Endodermal cell (in vitro differentiated cells): Measurements from ENCODE around the gene PCSK1. TPM values are rescaled to one million over a fixed set of nuclear protein-coding genes. Genes with fewer than 3 reads are reported as not detected.

ENCODE experiments used
- DNase-seq: peaks from one replicate; pipeline ENCODE4 v3.0.0-alpha.2; 2017
- H3K27ac ChIP-seq: 2 replicates; pipeline ENCODE4 v1.5.1; 2013; ENCODE audit warnings: mild to moderate bottlenecking, low read depth, low read length, moderate library complexity
- H3K27me3 ChIP-seq: 2 replicates; pipeline ENCODE4 v1.6.1; 2013; ENCODE audit warnings: mild to moderate bottlenecking, low read length, moderate library complexity; ENCODE audit not compliant: insufficient read depth, control insufficient read depth, poor library complexity, severe bottlenecking
- H3K36me3 ChIP-seq: 2 replicates; pipeline ENCODE4 v1.7.0; 2013; ENCODE audit warnings: mild to moderate bottlenecking, low read length, moderate library complexity; ENCODE audit not compliant: control insufficient read depth, insufficient read depth
- H3K4me1 ChIP-seq: one replicate; pipeline ENCODE4 v1.7.0; 2013; ENCODE audit warnings: low read length; ENCODE audit not compliant: control insufficient read depth, insufficient read depth
- H3K4me3 ChIP-seq: 2 replicates; pipeline ENCODE4 v1.5.1; 2013; ENCODE audit warnings: mild to moderate bottlenecking, low read length, moderate library complexity
- H3K9ac ChIP-seq: 2 replicates; pipeline ENCODE4 v1.6.1; 2013; ENCODE audit warnings: mild to moderate bottlenecking, low read length, moderate library complexity; ENCODE audit not compliant: poor library complexity, severe bottlenecking; ENCODE audit errors: extremely low read depth
- H3K9me3 ChIP-seq: 2 replicates; pipeline ENCODE4 v1.6.1; 2013; ENCODE audit warnings: mild to moderate bottlenecking, low read length, moderate library complexity; ENCODE audit not compliant: control insufficient read depth
- H3K27ac Mint-ChIP-seq: 2 replicates; pipeline ENCODE4 v1.8.0; 2020; ENCODE audit warnings: mixed read lengths
- H3K27me3 Mint-ChIP-seq: 2 replicates; pipeline ENCODE4 v1.8.0; 2021; ENCODE audit warnings: mild to moderate bottlenecking, mixed read lengths; ENCODE audit not compliant: insufficient read depth
- H3K36me3 Mint-ChIP-seq: 2 replicates; pipeline ENCODE4 v1.8.0; 2020; ENCODE audit warnings: low read depth, mixed read lengths
- H3K4me1 Mint-ChIP-seq: 2 replicates; pipeline ENCODE4 v1.8.0; 2020; ENCODE audit warnings: mixed read lengths
- H3K4me3 Mint-ChIP-seq: 2 replicates; pipeline ENCODE4 v1.8.0; 2020; ENCODE audit warnings: mild to moderate bottlenecking, moderate library complexity, mixed read lengths
- H3K9me3 Mint-ChIP-seq: 2 replicates; pipeline ENCODE4 v1.8.0; 2020; ENCODE audit warnings: mild to moderate bottlenecking, mixed read lengths
- CTCF ChIP-seq: fragments of 200-600 bp; sonication (generic); conservative IDR thresholded peaks from 2 replicates; pipeline ENCODE4 v1.5.0; 2021; ENCODE audit warnings: antibody characterized with exemption, mild to moderate bottlenecking
- WGBS, 2 experiments: methylation state at CpG; one replicate each; pipeline versions ENCODE4 v1.1.5 to v1.1.7; 2013; ENCODE audit warnings: missing lambda C conversion rate in 2 of 2, mixed read lengths in 1 of 2; ENCODE audit not compliant: insufficient coverage in 1 of 2, insufficient read length in 1 of 2; 5-methylcytosine and 5-hydroxymethylcytosine counted together
- total RNA-seq, 2 donors: library from RNA; stranded (reverse); fragmentation: NEBNext Ultra II Directional in 1 of 2; extraction: Animal tissue kit (Norgen Biotek cat#: 25700) in 1 of 2; gene quantifications; 2 replicates in 1 of 2; 3 replicates in 1 of 2; pipeline ENCODE4 v1.2.1, GENCODE V29; 2021

Gene PCSK1
- total RNA-seq, 2 donors from 2014 or later, result not detected

DNA sequence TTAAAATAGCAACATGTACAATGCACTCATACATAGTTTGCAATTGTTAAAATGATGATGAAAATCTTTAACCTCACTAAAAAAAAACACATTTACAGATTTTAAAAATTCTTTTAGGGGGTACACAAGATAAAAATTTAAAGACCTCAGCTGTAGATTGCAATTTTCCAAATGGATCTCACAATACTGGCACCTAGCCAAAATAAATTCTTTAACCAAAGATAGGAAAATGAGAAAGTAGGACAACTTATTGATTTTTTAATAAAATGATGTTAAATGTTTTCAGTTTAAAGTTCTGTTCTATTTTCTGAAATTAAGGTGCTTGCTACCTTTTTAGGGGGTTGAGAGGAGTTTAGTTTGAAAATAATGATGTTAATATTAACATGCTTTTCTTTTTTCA, 90.0 kb downstream of the PCSK1 start:
- Histone ChIP-seq H3K9me3 (no peaks in the 10 kb centered on the region), H3K4me3 (no peak overlapping the region), H3K36me3 (no peaks in the 10 kb centered on the region), H3K27me3 (no peaks in the 10 kb centered on the region), H3K4me1 (no peaks in the 10 kb centered on the region), H3K27ac (no peak overlapping the region), H3K9ac (no peak overlapping the region)
- H3K4me1 Mint-ChIP-seq, result peaks cover 10% of the 10 kb centered on the region
- H3K36me3 Mint-ChIP-seq, result no peaks in the 10 kb centered on the region
- H3K27ac Mint-ChIP-seq, result no peak overlapping the region
- no peaks in the 10 kb centered on the region for H3K9me3 Mint-ChIP-seq
- no peak for TF ChIP-seq CTCF
- no peaks in the 10 kb centered on the region for H3K27me3 Mint-ChIP-seq
- no peak for DNase-seq
- H3K4me3 Mint-ChIP-seq, result no peak overlapping the region

DNA sequence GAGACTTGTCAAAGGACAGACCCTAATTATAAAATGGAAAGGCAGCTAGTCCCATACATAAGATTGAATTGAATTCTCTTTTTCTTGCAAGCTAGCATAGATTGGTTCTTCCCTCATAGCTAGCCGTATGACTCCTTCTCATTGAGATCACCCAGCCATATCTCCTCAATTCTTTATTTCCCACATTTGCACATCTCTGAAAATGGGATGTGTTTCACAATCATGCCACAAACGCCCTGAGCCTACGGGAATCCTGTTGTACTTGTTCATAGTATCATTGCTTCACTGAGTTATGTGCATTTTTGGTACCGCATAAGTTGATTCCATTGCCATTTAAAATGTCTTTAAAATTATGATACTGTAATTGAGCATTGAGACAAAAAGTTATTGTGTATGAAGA, 90.5 kb downstream of the PCSK1 start:
- no peak for DNase-seq
- Mint-ChIP-seq H3K4me3 (no peak overlapping the region), H3K36me3 (no peaks in the 10 kb centered on the region), H3K4me1 (peaks cover 10% of the 10 kb centered on the region), H3K27me3 (no peaks in the 10 kb centered on the region), H3K27ac (no peak overlapping the region), H3K9me3 (no peaks in the 10 kb centered on the region)
- Histone ChIP-seq H3K27me3 (no peaks in the 10 kb centered on the region), H3K36me3 (no peaks in the 10 kb centered on the region), H3K4me3 (no peak overlapping the region), H3K9ac (no peak overlapping the region), H3K4me1 (peaks cover 5% of the 10 kb centered on the region), H3K27ac (no peak overlapping the region), H3K9me3 (no peaks in the 10 kb centered on the region)
- 90 to 97% methylated on average over 4 of the region's 4 CpGs for WGBS, 2 experiments
- TF ChIP-seq CTCF, result no peak

Other genes starting within 250 kb of the PCSK1 start
- 10 to 100 TPM; 33.5 to 36.2 TPM for gene CAST, start 229.1 kb upstream of the PCSK1 start, total RNA-seq